Amniotic epithelial cell (primary cell): ENCODE results near the gene RGS6.

ENCODE experiments used
- DNase-seq: peaks from one replicate; pipeline ENCODE4 v3.0.0-alpha.2; 2010; ENCODE audit warnings: low read depth

The RGS6 gene

GRCh38 chr14:71947947-71948500, 15.8 kb downstream of the RGS6 start:
- no peak for DNase-seq

- no peak for DNase-seq
Observed at GRCh38 chr14:71952381-71953363, 20.4 kb downstream of the RGS6 start.

GRCh38 chr14:71956920-71957563, 24.8 kb downstream of the RGS6 start:
- DNase-seq = no peak

- DNase-seq = no peak
Observed at GRCh38 chr14:71959055-71959454, 26.8 kb downstream of the RGS6 start.

- DNase-seq = no peak
Observed at GRCh38 chr14:71960494-71961353, 28.5 kb downstream of the RGS6 start.

- DNase-seq = no peak
Observed at GRCh38 chr14:71961972-71962371, 29.7 kb downstream of the RGS6 start.

GRCh38 chr14:71964716-71965115, 32.5 kb downstream of the RGS6 start:
- DNase-seq = no peak

GRCh38 chr14:71966528-71966927, 34.3 kb downstream of the RGS6 start:
- DNase-seq = no peak

GRCh38 chr14:71967704-71968103, 35.5 kb downstream of the RGS6 start:
- no peak for DNase-seq

GRCh38 chr14:71970272-71970671, 38.0 kb downstream of the RGS6 start:
- DNase-seq = no peak

GRCh38 chr14:71985538-71986189, 53.4 kb downstream of the RGS6 start:
- no peak for DNase-seq

GRCh38 chr14:71988476-71988875, 56.2 kb downstream of the RGS6 start:
- DNase-seq = no peak

- no peak for DNase-seq
Observed at GRCh38 chr14:71988939-71989338, 56.7 kb downstream of the RGS6 start.

GRCh38 chr14:71994416-71994815, 62.2 kb downstream of the RGS6 start:
- DNase-seq = no peak

- no peak for DNase-seq
Observed at GRCh38 chr14:71995741-71996140, 63.5 kb downstream of the RGS6 start.

GRCh38 chr14:71996610-71997009, 64.4 kb downstream of the RGS6 start:
- no peak for DNase-seq

- no peak for DNase-seq
Observed at GRCh38 chr14:72000907-72001306, 68.7 kb downstream of the RGS6 start.

GRCh38 chr14:72002731-72003130, 70.5 kb downstream of the RGS6 start:
- DNase-seq = no peak

GRCh38 chr14:72008666-72009065, 76.4 kb downstream of the RGS6 start:
- no peak for DNase-seq

- no peak for DNase-seq
Observed at GRCh38 chr14:72010474-72010873, 78.2 kb downstream of the RGS6 start.

- DNase-seq = no peak
Observed at GRCh38 chr14:72013721-72014345, 81.6 kb downstream of the RGS6 start.
